ENCODE results near the gene KPNA6.
"Not testable (repeated sequence)": the region's sequence is repeated elsewhere in the genome, so short reads cannot be mapped to it uniquely, and the experiment has no call there.

The KPNA6 gene

DNA sequence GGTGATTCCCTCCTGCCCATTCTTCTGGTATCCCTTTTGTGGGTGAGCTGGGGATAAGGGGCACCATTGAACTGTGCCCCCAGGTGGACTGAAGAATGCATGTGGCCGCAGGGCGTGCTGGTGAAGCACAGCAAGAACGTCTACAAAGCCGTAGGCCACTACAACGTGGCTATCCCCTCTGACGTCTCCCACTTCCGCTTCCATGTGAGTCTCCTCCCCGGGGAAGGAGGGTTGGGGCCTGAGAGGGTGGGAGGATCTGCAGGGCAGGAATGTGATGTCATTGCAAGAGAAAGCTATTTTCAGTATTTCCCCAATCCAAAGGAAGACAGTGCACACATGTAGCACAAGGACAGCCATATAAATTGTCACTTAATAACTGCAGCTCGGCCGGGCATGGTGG is 7.5 kb upstream of the KPNA6 start:
- DNase-seq (ENCODE audit: low read depth, low spot score): no peak

DNA sequence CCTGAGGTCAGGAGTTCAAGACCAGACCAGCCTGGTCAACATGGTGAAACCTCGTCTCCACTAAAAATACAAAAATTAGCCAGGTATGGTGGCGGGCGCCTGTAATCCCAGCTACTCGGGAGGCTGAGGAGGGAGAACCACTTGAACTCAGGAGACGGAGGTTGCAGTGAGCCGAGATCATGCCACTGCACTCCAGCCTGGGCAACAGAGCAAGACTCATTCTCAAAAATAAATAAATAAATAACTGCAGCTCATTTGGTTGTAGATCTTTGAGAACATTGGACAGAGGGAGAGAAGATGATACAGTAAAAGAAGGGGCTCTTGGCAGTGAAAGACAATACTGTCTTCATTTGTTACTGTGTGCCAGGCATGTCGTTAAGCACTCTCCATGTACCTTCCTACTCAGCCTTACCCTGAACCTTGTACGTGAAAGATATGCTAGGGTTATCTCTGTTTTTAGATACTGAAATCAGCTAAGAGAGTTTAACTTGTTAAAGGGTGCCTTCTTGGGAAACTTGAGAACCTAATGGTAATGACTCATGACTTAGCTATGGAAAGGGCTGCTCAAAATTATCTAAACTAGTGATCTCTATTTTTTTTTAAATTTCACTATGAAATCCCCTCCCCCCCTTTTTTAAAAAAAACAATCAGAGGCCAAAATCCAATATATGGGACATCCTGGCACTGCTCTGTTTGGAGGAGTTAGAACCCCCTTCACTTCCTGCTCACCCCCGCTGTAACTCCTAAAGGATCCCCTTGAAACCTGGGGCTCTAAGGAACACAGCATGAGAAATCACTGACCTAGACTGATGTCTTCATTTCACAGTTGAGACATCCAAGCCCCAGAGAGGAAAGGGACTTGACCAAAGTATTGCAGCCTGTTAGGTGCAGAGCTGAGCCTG is 6.8 kb upstream of the KPNA6 start:
- DNase-seq (ENCODE audit: low read depth, low spot score): no peak

DNA sequence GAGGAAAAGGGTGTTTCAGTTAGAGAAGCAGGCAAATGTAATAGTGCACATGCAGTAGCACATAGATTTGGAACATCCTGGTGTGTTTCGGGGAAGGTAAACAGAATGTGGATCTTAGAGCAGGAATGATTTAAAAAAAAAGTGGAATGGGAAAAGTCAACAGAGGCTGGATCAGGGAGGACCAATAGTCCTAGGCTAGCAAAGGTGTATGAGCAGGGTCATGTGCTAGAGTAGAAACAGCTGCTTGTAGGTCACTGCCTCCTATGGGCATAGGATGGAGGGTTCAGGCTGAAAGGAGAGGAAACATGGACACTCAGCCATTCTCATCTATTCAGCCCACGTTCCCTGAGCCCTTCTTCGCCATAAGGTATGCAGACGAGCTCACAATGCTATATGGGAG is 3.7 kb upstream of the KPNA6 start:
- no peak for DNase-seq (ENCODE audit: low read depth, low spot score)

DNA sequence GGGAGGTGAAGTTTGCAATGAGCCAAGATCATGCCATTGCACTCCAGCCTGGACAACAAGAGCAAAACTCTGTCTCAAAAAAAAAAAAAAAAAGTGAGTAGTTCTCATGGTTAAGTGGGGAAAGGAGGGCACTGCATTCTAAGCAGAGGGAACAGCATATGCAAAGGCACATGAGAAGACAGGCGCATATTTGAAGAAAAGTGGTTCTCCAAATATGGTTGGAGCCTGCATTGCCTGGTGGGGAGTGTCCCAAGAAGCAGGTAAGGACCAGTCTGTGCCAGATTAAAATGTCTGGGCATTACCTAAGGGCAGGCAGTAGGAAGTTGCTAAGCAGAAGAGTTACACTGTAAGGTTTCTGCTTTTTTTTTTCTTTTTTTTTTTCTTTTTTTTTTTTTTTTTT is 2.5 kb upstream of the KPNA6 start:
- DNase-seq (ENCODE audit: low read depth, low spot score): no peak

DNA sequence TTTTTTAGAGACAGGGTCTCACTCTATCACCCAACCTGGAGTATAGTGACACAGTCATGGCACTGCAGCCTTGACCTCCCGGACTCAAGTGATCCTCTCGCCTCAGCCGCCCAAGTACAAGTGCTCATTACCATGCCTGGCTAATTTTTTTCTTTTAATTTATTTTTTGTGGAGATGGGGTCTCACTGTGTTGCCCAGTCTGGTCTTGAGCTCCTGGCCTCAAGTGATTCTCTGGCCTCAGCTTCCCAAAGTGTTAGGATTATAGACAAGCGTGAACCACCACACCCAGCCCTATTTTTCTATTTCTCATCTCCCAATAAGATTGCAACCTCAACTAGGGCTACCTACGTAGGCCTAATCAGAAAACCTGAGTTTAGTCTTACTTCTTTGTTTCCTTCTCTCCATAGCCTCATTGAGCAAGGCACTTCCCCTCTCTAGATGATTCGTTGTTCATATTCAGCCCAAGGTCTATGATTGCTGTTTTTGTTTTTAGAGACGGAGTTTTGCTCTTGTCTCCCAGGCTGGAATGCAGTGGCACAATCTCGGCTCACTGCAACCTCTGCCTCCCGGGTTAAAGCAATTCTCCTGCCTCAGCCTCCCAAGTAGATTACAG is 1.1 kb upstream of the KPNA6 start:
- no peak for DNase-seq (ENCODE audit: low read depth, low spot score)

- no peak for DNase-seq (ENCODE audit: low read depth, low spot score)
Measured at GRCh38 chr1:32111040-32111623, 3.3 kb downstream of the KPNA6 start.

DNA sequence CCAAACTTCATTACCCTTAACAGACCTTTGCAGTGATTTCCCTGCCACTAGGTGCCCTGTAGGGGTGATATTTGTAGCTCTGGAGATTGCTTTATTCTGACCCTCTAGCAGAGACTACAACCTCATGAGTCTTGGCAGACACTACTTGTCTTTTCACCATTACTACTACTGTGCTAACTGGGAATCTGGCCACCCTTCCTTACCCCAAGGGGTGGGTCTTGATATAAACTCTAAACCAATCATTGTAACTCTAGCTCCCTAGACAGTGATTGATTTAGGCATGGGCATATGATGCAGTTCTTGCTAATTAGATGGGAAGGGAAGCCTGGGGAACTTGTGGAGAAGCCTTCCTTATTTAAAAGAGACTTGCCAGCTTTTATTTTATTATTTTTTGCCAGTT is 3.9 kb downstream of the KPNA6 start:
- DNase-seq (ENCODE audit: low read depth, low spot score): no peak

DNA sequence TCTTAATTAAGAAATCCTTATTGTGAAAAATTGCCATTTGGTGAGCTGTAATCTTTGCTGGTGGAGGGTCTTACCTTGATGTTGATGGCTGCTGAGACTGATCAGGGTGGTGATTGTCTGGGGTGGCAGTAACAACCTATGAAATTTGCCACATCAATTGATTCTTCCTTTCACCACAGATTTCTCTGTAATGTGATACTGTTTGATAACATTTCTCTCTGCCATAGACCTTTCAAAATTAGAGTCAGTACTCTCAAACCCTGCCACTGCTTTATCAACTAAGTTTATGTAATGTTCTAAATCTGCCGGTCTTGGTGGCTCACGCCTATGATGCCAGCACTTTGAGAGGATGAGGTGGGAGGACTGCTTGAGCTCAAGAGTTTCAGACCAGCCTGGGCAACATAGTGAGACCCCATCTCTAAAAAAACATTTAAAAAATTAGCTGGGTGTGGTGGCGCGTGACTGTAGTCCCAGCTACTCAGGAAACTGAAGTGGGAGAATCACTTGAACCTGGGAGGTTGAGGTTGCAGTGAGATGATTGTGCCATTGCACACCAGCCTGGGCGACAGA is 5.0 kb downstream of the KPNA6 start:
- no peak for DNase-seq (ENCODE audit: low read depth, low spot score)

DNA sequence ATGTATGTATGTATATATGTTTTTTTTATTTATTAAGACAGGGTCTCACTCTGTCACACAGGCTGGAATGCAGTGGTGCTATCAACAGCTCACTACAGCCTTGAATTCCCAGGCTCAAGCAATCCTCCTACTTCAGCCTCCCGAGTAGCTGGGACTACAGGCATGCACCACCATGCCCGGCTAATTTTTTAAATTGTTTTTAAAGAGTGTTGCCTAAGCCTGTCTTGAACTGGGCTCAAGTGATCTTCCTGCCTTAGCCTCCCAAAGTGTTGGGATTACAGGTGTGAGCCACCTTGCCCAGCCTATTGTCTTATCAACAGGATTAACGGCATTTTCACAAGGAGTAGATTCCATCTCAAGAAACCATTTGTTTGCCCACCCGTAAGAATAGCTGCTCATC is 5.6 kb downstream of the KPNA6 start:
- DNase-seq (ENCODE audit: low read depth, low spot score): not testable (repeated sequence)

DNA sequence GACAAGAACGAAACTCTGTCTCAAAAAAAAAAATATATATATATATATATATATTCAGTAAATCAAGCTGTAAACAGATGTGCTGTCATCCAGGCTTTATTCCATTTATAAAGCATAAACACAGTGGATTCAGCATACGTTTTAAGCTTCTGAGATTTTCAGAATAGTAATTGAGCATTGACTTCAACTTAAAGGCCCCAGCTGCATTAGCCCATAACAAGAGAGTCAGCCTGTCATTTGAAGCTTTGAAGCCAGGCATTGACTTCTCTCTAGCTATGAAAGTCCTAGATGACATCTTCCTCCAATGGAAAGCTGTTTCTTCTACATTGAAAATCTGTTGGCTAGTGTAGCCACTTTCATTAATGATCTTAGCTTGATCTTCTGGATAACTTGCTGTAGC is 6.6 kb downstream of the KPNA6 start:
- DNase-seq (ENCODE audit: low read depth, low spot score): no peak

GRCh38 chr1:32115496-32115895 is 7.6 kb downstream of the KPNA6 start:
- no peak for DNase-seq (ENCODE audit: low read depth, low spot score)

DNA sequence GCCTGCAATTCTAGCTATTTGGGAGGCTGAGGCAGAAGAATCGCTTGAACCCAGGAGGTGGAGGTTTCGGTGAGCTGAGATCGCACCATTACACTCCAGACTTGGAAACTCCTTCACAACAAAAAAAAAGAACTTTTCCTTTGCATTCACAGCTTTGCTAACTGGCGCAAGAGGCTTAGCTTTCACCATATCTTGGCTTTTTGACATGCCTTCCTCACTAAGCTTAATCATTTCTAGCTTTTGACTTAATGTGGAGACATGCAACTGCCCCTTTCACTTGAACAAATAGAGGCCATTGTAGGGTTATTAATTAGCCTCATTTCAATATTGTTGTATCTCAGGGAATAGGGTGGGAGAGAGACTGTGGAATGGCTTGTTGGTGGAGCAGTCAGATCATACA is 8.7 kb downstream of the KPNA6 start:
- no peak for DNase-seq (ENCODE audit: low read depth, low spot score)

- DNase-seq (ENCODE audit: low read depth, low spot score): no peak
Measured at GRCh38 chr1:32122151-32122550, 14.3 kb downstream of the KPNA6 start.

GRCh38 chr1:32123361-32123760 is 15.5 kb downstream of the KPNA6 start:
- not testable (repeated sequence) for DNase-seq (ENCODE audit: low read depth, low spot score)

GRCh38 chr1:32125313-32125712 is 17.5 kb downstream of the KPNA6 start:
- no peak for DNase-seq (ENCODE audit: low read depth, low spot score)

- no peak for DNase-seq (ENCODE audit: low read depth, low spot score)
Measured at GRCh38 chr1:32126770-32127169, 18.9 kb downstream of the KPNA6 start.

DNA sequence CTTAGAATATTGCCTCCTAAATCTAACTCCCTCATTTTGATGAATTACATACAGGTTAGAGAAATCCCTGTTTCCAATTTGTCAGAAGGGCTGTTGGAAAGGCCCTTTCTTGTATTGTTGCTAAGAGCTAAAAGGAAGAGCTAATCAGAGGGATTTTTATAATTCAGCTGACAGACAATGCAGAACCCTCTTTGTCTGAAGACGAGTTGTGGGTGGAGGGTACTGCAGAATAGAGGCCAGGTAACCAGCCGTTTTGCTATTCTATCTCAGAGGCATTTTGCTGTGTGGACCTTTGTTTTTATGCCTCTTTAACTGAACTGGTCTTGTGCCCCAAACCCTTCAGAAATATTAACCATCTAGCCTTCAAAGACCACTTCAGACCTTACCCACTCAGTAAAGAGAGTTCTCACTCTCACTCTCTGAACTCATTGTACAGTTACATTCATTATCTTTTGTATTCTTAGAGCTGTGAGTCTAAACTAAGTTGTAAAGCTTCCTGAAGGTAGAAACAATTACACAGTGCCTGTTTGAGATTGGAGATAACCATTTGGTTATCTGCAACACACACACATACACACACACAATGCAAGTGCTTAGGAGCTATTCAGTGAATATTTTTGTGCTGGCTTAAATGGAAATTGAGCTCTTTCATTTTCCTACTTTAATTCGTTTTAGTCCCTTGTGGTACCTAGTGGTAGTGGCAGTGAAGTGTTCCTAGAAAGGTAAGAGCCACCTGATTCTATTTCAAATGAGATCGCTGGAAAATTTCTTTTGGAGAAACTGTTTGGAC is 19.7 kb downstream of the KPNA6 start:
- no peak for DNase-seq (ENCODE audit: low read depth, low spot score)

GRCh38 chr1:32128479-32128878 is 20.6 kb downstream of the KPNA6 start:
- DNase-seq (ENCODE audit: low read depth, low spot score): no peak

DNA sequence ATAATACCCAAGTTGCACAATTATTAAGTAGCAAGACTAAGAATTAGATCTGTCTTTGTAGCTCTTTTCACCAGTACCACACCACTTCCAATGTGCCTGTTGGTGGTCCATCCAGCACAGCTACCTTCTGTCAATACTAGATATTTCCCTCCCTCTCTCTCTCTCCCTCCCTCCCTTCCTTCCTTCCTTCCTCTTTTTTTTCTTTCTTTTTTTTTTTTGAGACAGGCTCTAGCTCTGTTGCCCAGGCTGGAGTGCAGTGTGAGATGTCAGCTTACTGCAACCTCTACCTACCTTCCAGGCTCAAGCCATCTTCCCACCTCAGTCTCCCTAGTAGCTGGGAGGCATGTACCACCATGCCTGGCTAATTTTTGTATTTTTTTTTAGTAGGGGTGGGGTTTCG is 21.1 kb downstream of the KPNA6 start:
- DNase-seq (ENCODE audit: low read depth, low spot score): no peak

DNA sequence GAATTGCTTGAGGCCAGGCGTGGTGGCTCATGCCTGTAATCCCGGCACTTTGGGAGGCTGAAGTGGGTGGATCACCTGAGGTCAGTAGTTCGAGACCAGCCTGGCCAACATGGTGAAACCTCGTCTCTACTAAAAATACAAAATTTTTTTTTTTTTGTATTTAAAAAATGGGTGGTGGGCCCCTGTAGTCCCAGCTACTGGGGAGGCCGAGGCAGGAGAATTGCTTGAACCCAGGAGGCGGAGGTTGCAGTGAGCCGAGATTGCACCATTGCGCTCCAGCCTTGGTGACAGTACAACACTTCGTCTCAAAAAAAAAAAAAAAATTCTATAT is 26.1 kb downstream of the KPNA6 start:
- DNase-seq (ENCODE audit: low read depth, low spot score): not testable (repeated sequence)

- no peak for DNase-seq (ENCODE audit: low read depth, low spot score)
Measured at GRCh38 chr1:32137111-32137510, 29.3 kb downstream of the KPNA6 start.

DNA sequence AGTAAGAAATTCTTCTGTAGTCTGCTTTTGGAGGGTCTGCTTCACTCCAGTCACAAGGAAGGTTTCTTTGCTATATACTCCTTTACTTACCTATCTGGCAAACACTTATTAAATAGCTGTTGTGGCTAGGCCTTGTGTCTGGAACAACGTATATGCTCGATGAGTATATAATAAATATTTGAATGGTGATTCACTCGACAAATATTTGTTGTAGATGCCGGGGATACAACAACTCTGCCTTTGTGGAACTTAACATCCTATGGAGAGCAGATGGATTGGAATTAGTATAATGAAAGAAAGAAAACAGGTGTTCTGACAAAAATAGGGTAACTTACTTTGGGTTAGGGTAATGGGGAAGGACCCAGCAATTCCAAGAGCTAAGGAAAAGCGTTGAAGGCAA is 31.1 kb downstream of the KPNA6 start:
- no peak for DNase-seq (ENCODE audit: low read depth, low spot score)
